ENCODE data around the gene MPI.
A peak's percentile ranks its signal among the peaks of the same experiment; 100 is the strongest.
"Not testable (repeated sequence)": the region's sequence is repeated elsewhere in the genome, so short reads cannot be mapped to it uniquely, and the experiment has no call there.

Gene MPI

DNA sequence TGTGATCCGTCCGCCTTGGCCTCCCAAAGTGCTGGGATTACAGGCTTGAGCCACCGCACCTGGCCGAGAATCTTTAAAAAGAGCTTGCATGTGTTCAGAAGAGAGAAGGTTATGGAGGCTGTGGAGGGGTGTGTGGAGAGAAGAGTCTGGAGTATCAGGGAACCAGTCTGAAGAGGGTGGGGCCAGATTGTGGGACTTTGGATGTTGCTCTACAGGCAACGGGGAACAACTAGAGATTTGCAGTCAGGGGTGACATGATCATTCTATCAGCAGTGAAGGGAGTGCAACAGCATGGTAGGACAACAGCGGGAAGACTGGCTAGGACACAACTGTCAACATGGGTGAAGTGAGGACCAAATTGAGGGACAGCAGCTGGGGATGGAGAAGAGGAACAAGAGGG is 25.5 kb upstream of the MPI start:
- DNase-seq: no peak

GRCh38 chr15:74865316-74865715 is 24.5 kb upstream of the MPI start:
- DNase-seq: no peak

DNA sequence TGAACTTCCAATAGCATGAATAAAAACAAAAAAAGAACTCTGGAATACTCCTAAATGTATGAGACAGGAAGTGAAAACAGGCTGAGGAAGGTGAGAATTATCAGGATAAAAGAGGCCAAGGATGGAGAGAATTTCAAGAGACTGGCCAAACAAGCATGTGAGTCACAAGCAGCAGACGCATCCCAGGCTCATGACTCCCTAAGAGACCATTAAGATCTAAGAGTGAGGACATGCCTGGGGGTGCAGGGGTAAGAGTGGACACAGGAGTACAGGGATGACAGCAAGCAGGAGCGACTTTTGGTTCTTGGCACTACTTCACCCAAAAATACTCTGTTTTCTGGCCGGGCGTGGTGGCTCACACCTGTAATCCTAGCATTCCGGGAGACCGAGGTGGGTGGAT is 23.8 kb upstream of the MPI start:
- no peak for DNase-seq

DNA sequence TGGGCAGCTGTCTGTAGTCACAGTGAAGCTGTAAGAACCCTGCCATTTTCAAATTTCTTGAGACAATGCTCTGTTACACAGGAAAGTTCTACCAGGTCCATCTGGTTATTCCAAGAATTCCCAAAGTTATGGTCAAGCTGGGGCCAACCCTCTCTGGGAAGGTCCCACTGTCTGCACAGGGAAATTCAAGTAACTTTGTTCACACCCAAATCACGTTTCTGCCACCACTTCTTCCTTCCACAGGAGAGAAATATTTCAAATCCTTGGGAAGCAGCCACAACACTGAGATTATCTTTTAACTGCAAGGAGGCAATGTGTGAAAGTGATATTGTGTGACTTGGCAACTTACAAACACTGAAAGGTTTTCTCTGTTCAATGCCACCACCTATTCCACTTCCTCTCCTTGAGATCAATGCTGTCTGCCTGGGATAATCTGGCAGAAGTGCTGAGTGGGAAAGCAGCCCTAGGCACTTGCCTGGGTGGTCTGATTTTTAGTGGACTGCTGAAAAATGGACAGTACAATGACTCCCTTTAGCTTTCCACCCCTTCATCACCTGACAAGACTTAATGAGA is 22.3 kb upstream of the MPI start:
- DNase-seq: no peak

DNA sequence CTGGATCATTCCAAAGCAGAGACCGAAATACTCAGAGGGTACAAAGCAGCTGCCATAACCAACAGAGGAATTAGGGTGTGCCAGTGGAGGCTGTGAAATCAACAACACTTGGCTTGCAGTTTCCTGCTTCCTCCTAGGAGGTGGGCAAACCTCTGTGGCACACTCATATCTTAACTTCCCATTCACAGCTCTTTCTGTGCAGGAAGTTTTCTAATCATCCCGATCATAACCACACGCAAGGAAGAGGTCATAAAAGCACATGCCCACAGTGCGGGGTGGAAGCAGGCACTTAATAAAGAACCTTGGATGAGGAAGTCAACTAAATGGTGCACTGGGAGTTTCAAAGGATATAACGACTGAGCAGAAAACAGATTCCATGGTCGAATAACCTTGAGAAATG is 21.8 kb upstream of the MPI start:
- DNase-seq: no peak

GRCh38 chr15:74869372-74869725 is 20.5 kb upstream of the MPI start:
- no peak for DNase-seq

DNA sequence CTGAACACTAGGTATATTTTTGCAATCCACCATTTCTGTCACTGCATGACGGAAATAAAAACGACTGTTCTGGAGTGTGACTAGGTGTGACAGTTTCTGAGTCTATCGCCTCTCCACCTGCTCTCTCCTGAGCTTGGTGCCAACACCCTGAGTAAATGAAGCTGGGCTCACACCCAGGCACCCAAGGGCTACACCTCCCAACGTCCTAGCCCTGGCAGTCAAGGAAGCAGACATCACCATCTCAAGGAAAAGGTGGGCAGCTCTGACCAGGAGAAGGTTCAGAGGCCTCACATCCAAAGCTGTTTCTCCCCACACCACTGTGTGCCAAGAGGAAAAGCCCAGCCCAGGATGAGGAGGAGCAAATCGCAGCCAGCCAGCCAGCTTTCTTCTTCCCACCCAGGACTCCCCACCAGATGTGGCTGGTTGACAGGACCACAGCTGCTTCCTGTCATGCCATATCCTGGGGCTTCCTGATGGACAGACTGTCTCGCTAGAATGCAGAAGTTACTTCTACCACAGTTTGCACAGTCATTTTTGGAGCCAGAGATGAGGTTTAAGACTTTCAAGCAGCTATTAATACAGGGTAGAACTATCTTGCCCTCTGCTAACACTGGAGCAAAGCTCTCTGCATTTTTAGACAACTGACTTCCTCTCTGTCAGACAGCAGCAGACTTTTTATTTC is 20.0 kb upstream of the MPI start:
- DNase-seq: no peak

GRCh38 chr15:74870436-74871215 is 19.2 kb upstream of the MPI start:
- no peak for DNase-seq

- no peak for DNase-seq
These were observed 17.2 kb upstream of the MPI start for GRCh38 chr15:74872702-74873035.

- peak; percentile 97 for DNase-seq
These were observed 16.6 kb upstream of the MPI start, which contains the start of gene SCAMP2 for GRCh38 chr15:74873036-74873755. Gene SCAMP2, minus strand, starts transcription at chr15:74873365. Its CDS starts 110 bp downstream, at chr15:74873255.

DNA sequence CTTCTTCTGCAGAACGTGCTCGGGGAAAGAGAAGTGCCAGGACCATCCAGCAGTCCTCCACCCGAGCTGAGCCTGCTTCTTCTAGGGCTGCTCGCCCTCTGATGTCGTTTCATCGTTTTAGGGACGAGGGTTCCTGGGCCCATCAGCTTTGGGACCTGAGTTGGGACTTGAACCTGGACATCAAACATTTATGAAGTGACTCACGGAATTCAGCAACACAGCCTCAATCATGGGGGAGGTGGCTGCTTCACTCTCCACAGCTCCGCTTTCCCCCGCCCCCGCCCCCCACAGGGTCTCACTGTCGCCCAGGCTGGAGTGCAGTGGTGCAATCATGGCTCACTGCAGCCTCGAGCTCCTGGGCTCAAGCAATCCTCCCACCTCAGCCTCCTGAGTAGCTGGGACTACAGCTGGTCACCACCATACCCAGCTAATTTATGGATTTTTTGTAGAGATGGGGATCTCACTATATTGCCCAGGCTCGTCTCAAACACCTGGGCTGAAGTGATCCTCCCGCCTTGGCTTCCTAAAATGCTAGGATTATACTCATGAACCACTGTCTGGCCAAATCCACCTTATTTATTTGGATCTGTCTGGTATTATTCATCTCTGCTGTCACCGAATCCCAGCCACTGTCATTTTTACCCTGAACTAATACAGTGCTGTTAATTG is 16.0 kb upstream of the MPI start:
- DNase-seq: no peak

- DNase-seq: no peak
These were observed 11.6 kb upstream of the MPI start for GRCh38 chr15:74878273-74878672.

DNA sequence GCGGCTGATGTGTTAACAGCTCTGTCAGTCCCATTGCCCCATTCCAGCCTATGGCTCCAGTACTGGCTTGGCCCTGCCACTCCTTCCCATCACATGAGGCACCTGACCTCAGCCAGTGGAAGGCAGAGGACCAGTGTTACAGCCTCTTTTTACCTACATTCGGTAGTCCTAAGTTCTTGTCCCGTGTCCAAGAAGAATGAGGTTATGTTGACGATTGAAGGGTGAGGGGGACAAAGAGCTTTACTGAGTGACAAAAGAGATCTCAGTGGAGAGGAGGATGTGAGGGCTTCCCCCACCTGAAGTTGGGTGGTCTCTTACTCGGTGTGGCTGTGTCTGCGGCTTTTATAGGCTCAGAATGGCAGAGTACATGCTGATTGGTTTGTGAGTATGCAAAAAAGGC is 7.3 kb upstream of the MPI start:
- DNase-seq: no peak

GRCh38 chr15:74884428-74885223 is 5.2 kb upstream of the MPI start:
- no peak for DNase-seq

- DNase-seq: no peak
These were observed 4.4 kb upstream of the MPI start for GRCh38 chr15:74885461-74885860.

- DNase-seq: not testable (repeated sequence)
These were observed 2.2 kb upstream of the MPI start for GRCh38 chr15:74887537-74888193.

DNA sequence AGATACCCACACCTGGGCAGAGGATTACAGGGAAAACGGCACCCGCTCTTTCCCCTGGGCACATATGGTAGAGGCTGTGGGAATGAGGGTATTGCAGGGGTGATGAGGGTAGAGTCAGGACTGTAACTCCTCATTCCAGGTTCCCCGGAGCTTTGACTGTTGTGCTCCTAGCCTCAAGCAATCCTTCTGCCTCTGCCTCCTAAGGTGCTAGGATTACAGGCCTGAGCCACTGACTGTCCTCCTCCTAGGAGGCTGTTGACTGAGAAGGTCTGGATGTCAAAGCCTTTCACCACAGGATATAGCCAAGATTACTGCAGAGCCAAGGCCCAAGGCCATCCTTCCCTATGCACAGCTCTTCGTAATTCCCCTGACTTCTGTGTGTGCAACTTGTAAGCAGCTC is 1.1 kb upstream of the MPI start:
- no peak for DNase-seq

DNA sequence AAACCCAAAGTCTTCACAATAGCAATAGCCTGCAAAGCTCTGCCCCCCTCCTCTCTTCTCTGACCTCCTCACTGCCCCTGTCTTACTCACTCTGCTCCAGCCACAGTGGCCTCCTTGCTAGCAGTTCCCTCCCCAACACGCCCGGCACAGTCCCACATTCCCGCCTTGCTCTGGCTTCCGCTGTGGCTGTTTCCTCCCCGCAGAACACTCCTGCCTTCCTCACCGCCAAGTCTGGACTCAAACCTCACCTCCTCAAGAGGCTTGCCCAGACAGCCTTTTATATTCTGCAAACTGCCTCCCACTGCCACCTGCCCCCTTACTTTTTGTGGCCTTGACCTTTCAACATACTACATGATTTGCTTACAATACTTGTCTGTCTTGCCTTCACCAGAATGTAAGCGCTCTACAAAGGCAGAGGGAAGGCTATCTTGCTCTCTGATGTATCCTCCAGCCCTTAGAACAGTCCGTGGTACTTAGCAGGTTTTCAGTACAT is 406 bp upstream of the MPI start:
- no peak for DNase-seq

DNA sequence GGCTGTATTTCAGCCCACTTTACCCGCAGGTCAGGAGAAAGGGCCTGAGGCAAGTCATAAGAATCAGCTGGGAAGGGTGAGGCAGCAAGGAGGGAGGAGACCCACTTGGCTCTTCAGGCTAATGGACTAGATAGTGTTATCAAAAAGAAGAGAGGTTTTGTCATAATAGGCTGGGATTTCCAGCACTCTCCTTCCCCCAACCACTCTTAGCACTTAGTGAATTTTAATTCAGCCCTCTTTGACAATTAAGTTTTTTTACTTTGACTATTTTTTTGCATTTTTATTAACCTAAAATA is 771 bp downstream of the MPI start:
- no peak for DNase-seq

DNA sequence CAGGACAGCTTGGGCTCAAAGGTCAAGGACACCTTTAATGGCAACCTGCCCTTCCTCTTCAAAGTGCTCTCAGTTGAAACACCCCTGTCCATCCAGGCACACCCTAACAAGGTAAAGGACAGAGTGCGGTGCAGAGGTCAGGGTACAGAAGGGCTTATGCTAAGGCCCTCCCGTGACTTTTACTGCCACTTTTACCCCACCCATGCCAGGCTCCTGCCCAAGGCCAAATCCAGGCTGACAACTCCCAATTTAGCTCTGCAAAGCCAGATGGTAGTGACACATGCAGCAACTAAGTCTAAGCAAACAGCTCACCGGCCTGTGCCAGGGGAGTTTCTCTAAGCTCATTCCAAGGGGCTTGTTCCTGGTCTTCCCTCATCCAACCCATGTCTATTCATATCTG is 1.6 kb downstream of the MPI start:
- DNase-seq: no peak

DNA sequence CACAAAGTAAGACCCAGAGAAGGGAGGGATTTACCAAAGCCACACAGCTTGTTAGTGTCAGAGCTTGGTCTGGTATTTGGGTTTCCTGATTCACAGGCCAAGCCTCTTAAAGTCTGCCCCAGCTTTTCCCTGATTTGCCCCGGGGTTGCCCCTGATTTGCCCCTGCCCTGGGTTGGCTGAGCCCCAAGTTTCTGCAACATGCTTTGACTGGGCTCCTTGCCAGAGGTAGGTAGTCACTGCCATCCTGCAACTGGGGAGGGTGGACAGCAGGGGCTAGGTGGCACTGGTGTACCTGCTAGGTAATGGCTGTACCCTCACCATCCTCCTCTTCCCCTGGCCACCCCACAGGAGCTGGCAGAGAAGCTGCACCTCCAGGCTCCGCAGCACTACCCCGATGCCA is 2.5 kb downstream of the MPI start:
- DNase-seq: no peak

DNA sequence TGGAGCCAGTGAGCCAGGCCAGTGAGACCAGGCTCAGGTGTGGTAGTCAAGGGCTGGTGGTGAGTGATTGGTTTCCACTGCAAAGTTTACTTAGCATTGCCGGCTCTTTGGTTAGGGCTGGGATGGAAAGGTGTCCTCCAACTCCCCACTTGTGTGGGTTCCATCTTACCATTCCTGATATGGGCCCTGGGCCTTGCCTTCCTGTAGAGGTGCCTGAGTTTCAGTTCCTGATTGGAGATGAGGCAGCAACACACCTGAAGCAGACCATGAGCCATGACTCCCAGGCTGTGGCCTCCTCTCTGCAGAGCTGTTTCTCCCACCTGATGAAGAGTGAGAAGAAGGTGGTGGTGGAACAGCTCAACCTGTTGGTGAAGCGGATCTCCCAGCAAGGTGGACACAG is 3.1 kb downstream of the MPI start:
- no peak for DNase-seq
